GM12878 (cell line): ENCODE measurements around the gene CUTA. TPM values are rescaled to one million over a fixed set of nuclear protein-coding genes. Genes with fewer than 3 reads are reported as not detected.

Experiments used
- BACH1 ChIP-seq: fragments of 450-650 bp; IDR thresholded peaks from 2 replicates; pipeline ENCODE4 v1.6.1; 2017; ENCODE audit warnings: mild to moderate bottlenecking, borderline replicate concordance
- BMI1 ChIP-seq: fragments of 450-650 bp; IDR thresholded peaks from 2 replicates; pipeline ENCODE4 v1.6.1; 2016; ENCODE audit warnings: mild to moderate bottlenecking, moderate library complexity, borderline replicate concordance
- ELK1 ChIP-seq: IDR thresholded peaks from 2 replicates; pipeline ENCODE4 v1.6.1; 2012; ENCODE audit warnings: low read depth, low read length, improper control_type of control experiment
- EP300 ChIP-seq, 2 experiments: fragments of 150-350 bp in 1 of 2; IDR thresholded peaks; 2 replicates each; pipeline ENCODE4 v1.6.1; 2011 to 2012; ENCODE audit warnings: low read depth in 2 of 2, low read length in 2 of 2, borderline replicate concordance in 1 of 2, improper control_type of control experiment in 1 of 2, inconsistent platforms in 1 of 2; ENCODE audit not compliant: control insufficient read depth in 1 of 2
- HDGF ChIP-seq: fragments of 450-650 bp; IDR thresholded peaks from 2 replicates; pipeline ENCODE4 v1.6.1; 2016; ENCODE audit warnings: antibody characterized with exemption
- IKZF1 ChIP-seq: fragments of 450-650 bp; conservative IDR thresholded peaks from 2 replicates; pipeline ENCODE4 v1.6.1; 2017; ENCODE audit warnings: antibody characterized with exemption, mild to moderate bottlenecking
- MXI1 ChIP-seq: fragments of 150-350 bp; IDR thresholded peaks from 2 replicates; pipeline ENCODE4 v1.6.1; 2011; ENCODE audit warnings: low read depth, mild to moderate bottlenecking, inconsistent platforms, low read length, improper control_type of control experiment
- NFYB ChIP-seq: IDR thresholded peaks from 2 replicates; pipeline ENCODE4 v1.6.1; 2011; ENCODE audit warnings: low read depth, mild to moderate bottlenecking, low read length, improper control_type of control experiment, moderate library complexity; ENCODE audit not compliant: insufficient read depth
- NRF1 ChIP-seq: conservative IDR thresholded peaks from 2 replicates; pipeline ENCODE4 v1.6.1; 2011; ENCODE audit warnings: mild to moderate bottlenecking, low read depth, low read length, improper control_type of control experiment
- PAX5 ChIP-seq: IDR thresholded peaks from 2 replicates; pipeline ENCODE4 v1.6.1; 2011; ENCODE audit warnings: low read depth, low read length, borderline replicate concordance
- SIN3A ChIP-seq: IDR thresholded peaks from 2 replicates; pipeline ENCODE4 v1.6.1; 2012; ENCODE audit warnings: low read depth, low read length, improper control_type of control experiment
- polyA plus RNA-seq, 11 experiments: library from polyadenylated mRNA; depleted of rRNA in 4 of 11; unstranded in 6 of 11; stranded (reverse) in 5 of 11; fragments of >200 nt; fragmentation: Nextera tagmentation in 4 of 11; fragmentation: Illumina TruSeq in 1 of 11; extraction: Ambion mirVana in 4 of 11; extraction: Trizol in 1 of 11; gene quantifications; 1 replicate in 1 of 11; 2 replicates in 10 of 11; pipeline versions ENCODE4 v1.2.1 to v1.2.3, GENCODE V29; 2011 to 2016; ENCODE audit warnings: inconsistent platforms in 2 of 11, missing spikeins in 2 of 11, low read depth in 1 of 11
- total RNA-seq, 4 experiments: library from RNA; depleted of rRNA in 3 of 4; stranded (reverse); fragments of >200 nt in 3 of 4; fragmentation: Illumina TruSeq in 1 of 4; extraction: Trizol in 1 of 4; gene quantifications; 2 replicates each; pipeline versions ENCODE4 v1.2.1 to v1.2.3, GENCODE V29; 2013 to 2021
- TF ChIP-seq, protein P1 (sequence below): fragments of 450-650 bp; formaldehyde crosslinking; IDR thresholded peaks from 2 replicates; pipeline ENCODE4 v1.4.0; 2020; ENCODE audit warnings: mild to moderate bottlenecking, moderate library complexity

The CUTA gene
- total and polyA plus RNA-seq, 10 of the 15 experiments (the other 5 are each of a cell fraction or from before 2014, with no cell fraction given): 102 to 293 (median 189) TPM

GRCh38 chr6:33430991-33431879 is 13.3 kb upstream of the CUTA start (continued):
- TF ChIP-seq ELK1: peak; percentile 79
- TF ChIP-seq IKZF1: no peak; the same call in 1 of the 2 replicates
- TF ChIP-seq SIN3A: peak; percentile 61; the same call in 1 of the 2 replicates
- TF ChIP-seq MXI1: peak; percentile 64
- no peak for TF ChIP-seq NRF1
- 0 out of 2 replicates have a peak, but pooled peaks have one; percentile 89 for TF ChIP-seq HDGF
- no peak for TF ChIP-seq EP300 (IDR thresholded peaks at IDR 0.05; ENCODE audit: borderline replicate concordance in 1 of 2, control insufficient read depth in 1 of 2, low read depth in 2 of 2, low read length in 2 of 2)
- TF ChIP-seq BMI1: peak; percentile 83
- TF ChIP-seq BACH1: no peak
- peak; percentile 74 for TF ChIP-seq NFYB
- TF ChIP-seq, protein P1, sequence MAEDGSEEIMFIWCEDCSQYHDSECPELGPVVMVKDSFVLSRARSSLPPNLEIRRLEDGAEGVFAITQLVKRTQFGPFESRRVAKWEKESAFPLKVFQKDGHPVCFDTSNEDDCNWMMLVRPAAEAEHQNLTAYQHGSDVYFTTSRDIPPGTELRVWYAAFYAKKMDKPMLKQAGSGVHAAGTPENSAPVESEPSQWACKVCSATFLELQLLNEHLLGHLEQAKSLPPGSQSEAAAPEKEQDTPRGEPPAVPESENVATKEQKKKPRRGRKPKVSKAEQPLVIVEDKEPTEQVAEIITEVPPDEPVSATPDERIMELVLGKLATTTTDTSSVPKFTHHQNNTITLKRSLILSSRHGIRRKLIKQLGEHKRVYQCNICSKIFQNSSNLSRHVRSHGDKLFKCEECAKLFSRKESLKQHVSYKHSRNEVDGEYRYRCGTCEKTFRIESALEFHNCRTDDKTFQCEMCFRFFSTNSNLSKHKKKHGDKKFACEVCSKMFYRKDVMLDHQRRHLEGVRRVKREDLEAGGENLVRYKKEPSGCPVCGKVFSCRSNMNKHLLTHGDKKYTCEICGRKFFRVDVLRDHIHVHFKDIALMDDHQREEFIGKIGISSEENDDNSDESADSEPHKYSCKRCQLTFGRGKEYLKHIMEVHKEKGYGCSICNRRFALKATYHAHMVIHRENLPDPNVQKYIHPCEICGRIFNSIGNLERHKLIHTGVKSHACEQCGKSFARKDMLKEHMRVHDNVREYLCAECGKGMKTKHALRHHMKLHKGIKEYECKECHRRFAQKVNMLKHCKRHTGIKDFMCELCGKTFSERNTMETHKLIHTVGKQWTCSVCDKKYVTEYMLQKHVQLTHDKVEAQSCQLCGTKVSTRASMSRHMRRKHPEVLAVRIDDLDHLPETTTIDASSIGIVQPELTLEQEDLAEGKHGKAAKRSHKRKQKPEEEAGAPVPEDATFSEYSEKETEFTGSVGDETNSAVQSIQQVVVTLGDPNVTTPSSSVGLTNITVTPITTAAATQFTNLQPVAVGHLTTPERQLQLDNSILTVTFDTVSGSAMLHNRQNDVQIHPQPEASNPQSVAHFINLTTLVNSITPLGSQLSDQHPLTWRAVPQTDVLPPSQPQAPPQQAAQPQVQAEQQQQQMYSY (CRISPR knock-in tag): no peak
- peak; percentile 45; the same call in 1 of the 2 replicates for TF ChIP-seq PAX5
